OCI-LY1 (cell line): ENCODE measurements around the gene AVPI1.

Experiments used
- H2AFZ ChIP-seq: fragments of 200-600 bp; sonication (generic), shearing (Covaris generic); 2 replicates; pipeline ENCODE4 v1.6.0; 2014; ENCODE audit warnings: antibody characterized with exemption, mild to moderate bottlenecking, low read length
- H3F3A ChIP-seq: fragments of 200-600 bp; sonication (generic), shearing (Covaris generic); 2 replicates; pipeline ENCODE4 v1.6.0; 2014; ENCODE audit warnings: mild to moderate bottlenecking, antibody characterized with exemption, low read length, moderate library complexity; ENCODE audit not compliant: insufficient read depth
- H3K27ac ChIP-seq: fragments of 200-600 bp; sonication (generic); 2 replicates; pipeline ENCODE4 v1.5.1; 2014; ENCODE audit warnings: low read length, mixed run types, mild to moderate bottlenecking, low read depth; ENCODE audit not compliant: poor library complexity, severe bottlenecking
- H3K27me3 ChIP-seq: fragments of 200-600 bp; sonication (generic); 2 replicates; pipeline ENCODE4 v1.6.0; 2014; ENCODE audit warnings: antibody characterized with exemption, mild to moderate bottlenecking, low read length, moderate library complexity; ENCODE audit not compliant: insufficient read depth
- H3K36me3 ChIP-seq: fragments of 200-600 bp; sonication (generic); 2 replicates; pipeline ENCODE4 v1.6.1; 2014; ENCODE audit warnings: mild to moderate bottlenecking, antibody characterized with exemption, low read length, moderate library complexity, mixed read lengths; ENCODE audit not compliant: insufficient read depth
- H3K4me1 ChIP-seq: fragments of 200-600 bp; sonication (generic); 2 replicates; pipeline ENCODE4 v1.5.1; 2014; ENCODE audit warnings: mild to moderate bottlenecking, low read length, moderate library complexity; ENCODE audit not compliant: insufficient read depth, severe bottlenecking
- H3K4me2 ChIP-seq: fragments of 200-600 bp; sonication (generic), shearing (Covaris generic); 2 replicates; pipeline ENCODE4 v1.6.1; 2014; ENCODE audit warnings: low read length
- H3K4me3 ChIP-seq: fragments of 200-600 bp; sonication (generic); 2 replicates; pipeline ENCODE4 v1.5.1; 2014; ENCODE audit warnings: low read length, low read depth, mild to moderate bottlenecking, mixed read lengths; ENCODE audit not compliant: poor library complexity, severe bottlenecking
- H3K79me2 ChIP-seq: fragments of 200-600 bp; shearing (Covaris generic); 2 replicates; pipeline ENCODE4 v1.6.1; 2016; ENCODE audit warnings: mixed run types, low read length, mixed read lengths; ENCODE audit not compliant: insufficient read depth
- H3K9ac ChIP-seq: fragments of 200-600 bp; sonication (generic), shearing (Covaris generic); 2 replicates; pipeline ENCODE4 v1.6.1; 2014; ENCODE audit warnings: mild to moderate bottlenecking, low read length, mixed read lengths
- H3K9me2 ChIP-seq: fragments of 200-600 bp; sonication (generic), shearing (Covaris generic); 2 replicates; pipeline ENCODE4 v1.6.1; 2014; ENCODE audit warnings: low read depth, mild to moderate bottlenecking, low read length, mixed read lengths
- H3K9me3 ChIP-seq: fragments of 200-600 bp; shearing (Covaris generic); 2 replicates; pipeline ENCODE4 v1.6.1; 2014; ENCODE audit warnings: low read length, mixed read lengths
- H4K20me1 ChIP-seq: fragments of 200-600 bp; sonication (generic), shearing (Covaris generic); 2 replicates; pipeline ENCODE4 v1.6.0; 2016; ENCODE audit warnings: mild to moderate bottlenecking, low read length; ENCODE audit not compliant: insufficient read depth
- EZH2 ChIP-seq: fragments of 200-600 bp; sonication (generic), shearing (Covaris generic); IDR thresholded peaks from 2 replicates; pipeline ENCODE4 v1.8.0; 2017; ENCODE audit warnings: borderline replicate concordance, mixed run types, mild to moderate bottlenecking, antibody characterized with exemption, low read length, moderate library complexity, mixed read lengths
- TF ChIP-seq, protein P1 (sequence below): fragments of 200-600 bp; sonication (generic), shearing (Covaris generic); IDR thresholded peaks from 2 replicates; pipeline ENCODE4 v1.5.1; 2017; ENCODE audit warnings: mild to moderate bottlenecking, antibody characterized with exemption, low read length, moderate library complexity, mixed read lengths

The AVPI1 gene

DNA sequence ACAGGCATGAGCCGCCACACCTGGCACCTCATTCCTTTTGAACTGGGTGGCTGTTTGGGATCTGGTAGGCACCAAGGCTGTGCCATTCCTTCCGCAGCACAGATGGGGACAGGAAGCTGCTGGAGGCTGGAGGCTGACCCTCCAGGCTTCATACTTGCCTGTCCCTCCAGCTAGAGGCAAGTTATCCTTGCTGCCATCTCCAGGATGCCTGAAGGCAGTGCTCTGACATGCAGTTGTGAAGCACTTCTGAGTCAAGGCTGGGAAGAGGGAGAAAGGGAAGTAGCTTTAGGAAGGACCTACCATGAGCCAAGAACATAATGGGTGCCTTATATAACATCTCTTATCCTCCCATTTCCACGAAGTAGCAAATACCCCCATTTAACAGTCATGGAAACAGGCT, 36.0 kb upstream of the AVPI1 start:
- no peaks in the 10 kb centered on the region for H3K4me1 ChIP-seq
- TF ChIP-seq EZH2: no peak
- TF ChIP-seq, protein P1, sequence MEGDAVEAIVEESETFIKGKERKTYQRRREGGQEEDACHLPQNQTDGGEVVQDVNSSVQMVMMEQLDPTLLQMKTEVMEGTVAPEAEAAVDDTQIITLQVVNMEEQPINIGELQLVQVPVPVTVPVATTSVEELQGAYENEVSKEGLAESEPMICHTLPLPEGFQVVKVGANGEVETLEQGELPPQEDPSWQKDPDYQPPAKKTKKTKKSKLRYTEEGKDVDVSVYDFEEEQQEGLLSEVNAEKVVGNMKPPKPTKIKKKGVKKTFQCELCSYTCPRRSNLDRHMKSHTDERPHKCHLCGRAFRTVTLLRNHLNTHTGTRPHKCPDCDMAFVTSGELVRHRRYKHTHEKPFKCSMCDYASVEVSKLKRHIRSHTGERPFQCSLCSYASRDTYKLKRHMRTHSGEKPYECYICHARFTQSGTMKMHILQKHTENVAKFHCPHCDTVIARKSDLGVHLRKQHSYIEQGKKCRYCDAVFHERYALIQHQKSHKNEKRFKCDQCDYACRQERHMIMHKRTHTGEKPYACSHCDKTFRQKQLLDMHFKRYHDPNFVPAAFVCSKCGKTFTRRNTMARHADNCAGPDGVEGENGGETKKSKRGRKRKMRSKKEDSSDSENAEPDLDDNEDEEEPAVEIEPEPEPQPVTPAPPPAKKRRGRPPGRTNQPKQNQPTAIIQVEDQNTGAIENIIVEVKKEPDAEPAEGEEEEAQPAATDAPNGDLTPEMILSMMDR: no peak
- H3K36me3 ChIP-seq: no peaks in the 10 kb centered on the region
- no peak overlapping the region for H3K4me3 ChIP-seq
- no peaks in the 10 kb centered on the region for H3F3A ChIP-seq
- H3K9me2 ChIP-seq: no peaks in the 10 kb centered on the region
- no peak overlapping the region for H3K9ac ChIP-seq
- no peak overlapping the region for H3K4me2 ChIP-seq
- H3K9me3 ChIP-seq: no peaks in the 10 kb centered on the region
- no peak overlapping the region for H3K27ac ChIP-seq
- no peak overlapping the region for H2AFZ ChIP-seq
- H4K20me1 ChIP-seq: no peaks in the 10 kb centered on the region
- H3K79me2 ChIP-seq: no peaks in the 10 kb centered on the region
- no peaks in the 10 kb centered on the region for H3K27me3 ChIP-seq

DNA sequence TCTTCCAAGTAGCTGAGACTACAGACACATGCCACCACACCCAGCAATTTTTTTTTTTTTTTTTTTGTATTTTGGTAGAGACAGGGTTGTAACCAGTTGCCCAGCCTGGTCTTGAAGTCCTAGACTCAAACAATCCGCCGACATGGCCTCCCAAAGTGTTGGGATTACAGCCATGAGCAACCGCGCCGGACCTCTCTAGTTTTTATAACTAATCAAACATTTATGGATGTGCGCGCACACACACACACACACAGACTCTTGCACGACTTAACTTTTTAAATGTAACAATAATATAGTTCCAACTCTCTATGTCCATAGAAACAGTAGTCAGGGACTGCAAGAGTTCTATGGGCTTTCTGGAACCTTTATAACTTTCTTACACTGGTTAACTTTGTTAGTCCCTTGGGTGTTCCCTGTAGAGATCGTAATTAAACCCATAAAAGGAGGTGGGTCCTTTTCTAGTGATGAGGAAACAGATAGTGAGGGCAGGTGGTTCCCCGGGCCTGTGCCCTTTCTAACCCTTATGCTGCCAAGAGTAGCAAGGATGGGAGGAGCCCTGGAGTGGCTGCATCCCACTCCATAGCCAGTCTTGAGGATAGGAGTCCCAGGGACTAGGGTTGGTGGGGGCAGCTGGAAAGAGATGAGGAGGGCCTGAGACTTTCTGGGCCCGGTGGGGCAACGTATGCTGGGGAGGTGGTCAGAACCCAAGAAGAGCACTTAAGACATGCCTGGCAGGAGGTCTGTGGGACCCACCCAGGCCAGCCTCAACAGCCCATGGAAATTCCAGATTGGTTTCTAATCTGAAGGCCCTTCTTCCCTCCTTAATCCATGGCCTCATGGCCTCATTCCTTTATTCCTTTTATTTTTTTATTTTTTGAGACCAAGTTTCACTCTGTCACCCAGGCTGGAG, 35.1 kb upstream of the AVPI1 start:
- Histone ChIP-seq H4K20me1 (no peaks in the 10 kb centered on the region), H3K4me3 (no peak overlapping the region), H3K79me2 (no peaks in the 10 kb centered on the region), H3K27me3 (no peaks in the 10 kb centered on the region), H3K27ac (no peak overlapping the region), H3K4me1 (no peaks in the 10 kb centered on the region), H3K9ac (no peak overlapping the region), H3K36me3 (no peaks in the 10 kb centered on the region), H2AFZ (no peak overlapping the region), H3F3A (no peaks in the 10 kb centered on the region), H3K9me2 (no peaks in the 10 kb centered on the region), H3K4me2 (no peak overlapping the region), H3K9me3 (no peaks in the 10 kb centered on the region)
- no peak for TF ChIP-seq EZH2
- TF ChIP-seq, protein P1: no peak

DNA sequence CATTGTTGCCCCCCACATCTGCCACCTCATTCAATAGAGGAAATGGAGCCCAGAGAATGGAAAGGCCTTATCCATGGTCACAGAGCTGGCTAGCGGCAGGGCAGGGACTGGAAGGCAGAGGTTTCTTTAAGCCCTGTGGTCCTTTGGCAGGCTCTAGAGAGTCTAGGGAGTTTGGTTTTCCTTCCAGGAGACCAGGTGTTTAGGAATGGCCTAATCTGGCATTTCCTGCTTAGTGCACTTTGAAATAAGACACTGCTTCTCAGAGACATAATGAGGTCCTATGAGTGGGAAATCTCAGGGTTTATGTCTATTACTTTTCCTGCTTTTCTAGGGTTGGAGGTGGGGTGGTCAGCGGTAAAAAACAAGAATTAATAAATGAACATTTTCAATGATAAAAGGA, 32.6 kb upstream of the AVPI1 start:
- Histone ChIP-seq H2AFZ (no peak overlapping the region), H3K4me2 (no peak overlapping the region), H3F3A (no peaks in the 10 kb centered on the region), H4K20me1 (no peaks in the 10 kb centered on the region), H3K79me2 (no peaks in the 10 kb centered on the region), H3K4me3 (no peak overlapping the region), H3K9me2 (no peaks in the 10 kb centered on the region), H3K36me3 (no peaks in the 10 kb centered on the region), H3K27me3 (no peaks in the 10 kb centered on the region), H3K9me3 (no peaks in the 10 kb centered on the region), H3K9ac (no peak overlapping the region), H3K27ac (no peak overlapping the region), H3K4me1 (no peaks in the 10 kb centered on the region)
- no peak for TF ChIP-seq EZH2
- TF ChIP-seq, protein P1: no peak
